NCI-H748 (cell line): ENCODE measurements around the gene NR2F2.
A peak's percentile ranks its signal among the peaks of the same experiment; 100 is the strongest.

Source experiments
- DNase-seq: peaks from one replicate; lab custom pipeline; 2025; ENCODE audit not compliant: unreplicated experiment; lab: John Stamatoyannopoulos, UW

NR2F2 gene

GRCh38 chr15:96316953-96317629 is 13.4 kb upstream of the NR2F2 start:
- DNase-seq = no peak

GRCh38 chr15:96320107-96320506 is 10.4 kb upstream of the NR2F2 start:
- DNase-seq = no peak

GRCh38 chr15:96320703-96321638 is 9.5 kb upstream of the NR2F2 start:
- no peak for DNase-seq

GRCh38 chr15:96321639-96322535 is 8.6 kb upstream of the NR2F2 start:
- peak; percentile 34 for DNase-seq

GRCh38 chr15:96322536-96323318 is 7.8 kb upstream of the NR2F2 start:
- no peak for DNase-seq

GRCh38 chr15:96323319-96324145 is 7.0 kb upstream of the NR2F2 start:
- DNase-seq = no peak

GRCh38 chr15:96324192-96324895 is 6.2 kb upstream of the NR2F2 start:
- DNase-seq = no peak

- no peak for DNase-seq
Measured at GRCh38 chr15:96324940-96325540, 5.5 kb upstream of the NR2F2 start.

- no peak for DNase-seq
Measured at GRCh38 chr15:96325541-96326327, 4.8 kb upstream of the NR2F2 start.

- peak; percentile 47 for DNase-seq
Measured at GRCh38 chr15:96326328-96327154, 4.0 kb upstream of the NR2F2 start.

GRCh38 chr15:96327155-96327741 is 3.3 kb upstream of the NR2F2 start:
- peak; percentile 68 for DNase-seq

- DNase-seq = no peak
Measured at GRCh38 chr15:96328181-96328876, 2.2 kb upstream of the NR2F2 start.

GRCh38 chr15:96328877-96329195 is 1.7 kb upstream of the NR2F2 start:
- DNase-seq = no peak

GRCh38 chr15:96329403-96329981 is 1.0 kb upstream of the NR2F2 start:
- DNase-seq = peak; percentile 20

- peak; percentile 76 for DNase-seq
Measured at GRCh38 chr15:96330064-96330449, 443 bp upstream of the NR2F2 start.
